ENCODE results near the gene ASCL2. TPM values are rescaled to one million over a fixed set of nuclear protein-coding genes. Genes with fewer than 3 reads are reported as not detected.
"Not testable (repeated sequence)": the region's sequence is repeated elsewhere in the genome, so short reads cannot be mapped to it uniquely, and the experiment has no call there.

The ASCL2 gene
- total RNA-seq, 1 experiment from 2014 or later, result 0.35 TPM

GRCh38 chr11:2237457-2238238 is 32.7 kb downstream of the ASCL2 start:
- peaks cover 5 to 11% of the 10 kb centered on the region in 2 experiments; a peak in 3 of 5 replicates for H3K9me3 Mint-ChIP-seq
- no peak overlapping the region for H3K27ac Mint-ChIP-seq
- H3K4me2 ChIP-seq (ENCODE audit: insufficient read depth, insufficient read length, low read length), result no peak overlapping the region
- no peak overlapping the region for H3K27ac ChIP-seq (ENCODE audit: insufficient read length, low read depth, low read length)
- no peak overlapping the region for H2BK5ac ChIP-seq (ENCODE audit: insufficient read length, low read length)
- no peak overlapping the region for H2AK5ac ChIP-seq (ENCODE audit: insufficient read length, low read length)
- H3K23me2 ChIP-seq (ENCODE audit: insufficient read length, low read depth, low read length, poor library complexity, severe bottlenecking), result no peaks in the 10 kb centered on the region
- H3K18ac ChIP-seq (ENCODE audit: insufficient read length, low read depth, low read length), result no peak overlapping the region
- no peak overlapping the region for H3K4ac ChIP-seq (ENCODE audit: low read depth, low read length)
- no peak overlapping the region for H2BK20ac ChIP-seq (ENCODE audit: low read depth, low read length, poor library complexity, severe bottlenecking)
- H3K23ac ChIP-seq (ENCODE audit: insufficient read length, low read depth, low read length), result no peak overlapping the region
- no peak overlapping the region for H3K56ac ChIP-seq (ENCODE audit: insufficient read length, low read depth, low read length)
- peak overlapping the region in 1 of 2 experiments; percentile 3; a peak in 2 of 5 replicates for H3K4me3 Mint-ChIP-seq
- H4K5ac ChIP-seq (ENCODE audit: insufficient read length, low read depth, low read length), result no peak overlapping the region
- no peak overlapping the region for H3K14ac ChIP-seq (ENCODE audit: insufficient read depth, low read length)
- no peaks in the 10 kb centered on the region for H4K20me1 ChIP-seq (ENCODE audit: control insufficient read depth, insufficient read depth, insufficient read length)
- no peak overlapping the region for H3K9ac ChIP-seq (ENCODE audit: extremely low read depth, insufficient read length, low read length)
- no peak overlapping the region for H3T11ph ChIP-seq (ENCODE audit: low read length)
- no peaks in the 10 kb centered on the region for H3K9me3 ChIP-seq (ENCODE audit: control insufficient read depth, low read depth, low read length)
- H3K4me1 Mint-ChIP-seq, result peaks cover 9 to 10% of the 10 kb centered on the region in 2 experiments
- H3K79me2 ChIP-seq (ENCODE audit: insufficient read depth, low read length), result no peaks in the 10 kb centered on the region
- H3K27me3 ChIP-seq (ENCODE audit: insufficient read depth, low read length), result no peaks in the 10 kb centered on the region; the same call in 1 of the 2 replicates
- no peak overlapping the region for H4K8ac ChIP-seq (replicated peaks; ENCODE audit: insufficient read length, low read depth, low read length)
- DNase-seq, result no peak
- H3K36me3 Mint-ChIP-seq (ENCODE audit: insufficient read depth in 1 of 3, low read depth in 3 of 3), result no peaks in the 10 kb centered on the region; a peak in 1 of 7 replicates
- H2AFZ ChIP-seq (ENCODE audit: low read length), result no peak overlapping the region
- no peak overlapping the region for H2BK15ac ChIP-seq (ENCODE audit: low read depth, low read length)
- WGBS (ENCODE audit: extremely low coverage, insufficient read length, low lambda C conversion rate), result no CpG with 5 or more reads among the region's 22 CpGs
- H2BK120ac ChIP-seq (ENCODE audit: low read depth, low read length, poor library complexity, severe bottlenecking), result no peak overlapping the region
- peaks cover 67% of the 10 kb centered on the region for H3K27me3 Mint-ChIP-seq (ENCODE audit: low read depth)
- H4K91ac ChIP-seq (ENCODE audit: insufficient read length, low read depth, low read length), result no peak overlapping the region
- H3K4me1 ChIP-seq (ENCODE audit: insufficient read depth, low read length), result no peaks in the 10 kb centered on the region
- H2BK12ac ChIP-seq (ENCODE audit: insufficient read length, low read depth, low read length), result no peak overlapping the region
- TF ChIP-seq, protein P1, sequence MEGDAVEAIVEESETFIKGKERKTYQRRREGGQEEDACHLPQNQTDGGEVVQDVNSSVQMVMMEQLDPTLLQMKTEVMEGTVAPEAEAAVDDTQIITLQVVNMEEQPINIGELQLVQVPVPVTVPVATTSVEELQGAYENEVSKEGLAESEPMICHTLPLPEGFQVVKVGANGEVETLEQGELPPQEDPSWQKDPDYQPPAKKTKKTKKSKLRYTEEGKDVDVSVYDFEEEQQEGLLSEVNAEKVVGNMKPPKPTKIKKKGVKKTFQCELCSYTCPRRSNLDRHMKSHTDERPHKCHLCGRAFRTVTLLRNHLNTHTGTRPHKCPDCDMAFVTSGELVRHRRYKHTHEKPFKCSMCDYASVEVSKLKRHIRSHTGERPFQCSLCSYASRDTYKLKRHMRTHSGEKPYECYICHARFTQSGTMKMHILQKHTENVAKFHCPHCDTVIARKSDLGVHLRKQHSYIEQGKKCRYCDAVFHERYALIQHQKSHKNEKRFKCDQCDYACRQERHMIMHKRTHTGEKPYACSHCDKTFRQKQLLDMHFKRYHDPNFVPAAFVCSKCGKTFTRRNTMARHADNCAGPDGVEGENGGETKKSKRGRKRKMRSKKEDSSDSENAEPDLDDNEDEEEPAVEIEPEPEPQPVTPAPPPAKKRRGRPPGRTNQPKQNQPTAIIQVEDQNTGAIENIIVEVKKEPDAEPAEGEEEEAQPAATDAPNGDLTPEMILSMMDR (conservative IDR thresholded peaks at IDR 0.05), result no peak
- H3K79me1 ChIP-seq (ENCODE audit: insufficient read depth, low read depth, low read length, poor library complexity, severe bottlenecking), result no peaks in the 10 kb centered on the region

- not testable (repeated sequence) for H3K9ac ChIP-seq (ENCODE audit: extremely low read depth, insufficient read length, low read length); H3K27ac ChIP-seq (ENCODE audit: insufficient read length, low read depth, low read length); H2AFZ ChIP-seq (ENCODE audit: low read length); H3K18ac ChIP-seq (ENCODE audit: insufficient read length, low read depth, low read length); H2AK5ac ChIP-seq (ENCODE audit: insufficient read length, low read length); H3K27me3 ChIP-seq (ENCODE audit: insufficient read depth, low read length); H4K91ac ChIP-seq (ENCODE audit: insufficient read length, low read depth, low read length); H2BK20ac ChIP-seq (ENCODE audit: low read depth, low read length, poor library complexity, severe bottlenecking); H4K5ac ChIP-seq (ENCODE audit: insufficient read length, low read depth, low read length); H3K23ac ChIP-seq (ENCODE audit: insufficient read length, low read depth, low read length); H3K4ac ChIP-seq (ENCODE audit: low read depth, low read length); H3K9me3 ChIP-seq (ENCODE audit: control insufficient read depth, low read depth, low read length); H3K4me3 Mint-ChIP-seq; H3K4me1 ChIP-seq (ENCODE audit: insufficient read depth, low read length); H3K79me2 ChIP-seq (ENCODE audit: insufficient read depth, low read length); H3K79me1 ChIP-seq (ENCODE audit: insufficient read depth, low read depth, low read length, poor library complexity, severe bottlenecking); H3K36me3 Mint-ChIP-seq (ENCODE audit: insufficient read depth in 1 of 3, low read depth in 3 of 3); H4K20me1 ChIP-seq (ENCODE audit: control insufficient read depth, insufficient read depth, insufficient read length); DNase-seq; H3T11ph ChIP-seq (ENCODE audit: low read length); H2BK120ac ChIP-seq (ENCODE audit: low read depth, low read length, poor library complexity, severe bottlenecking); H2BK12ac ChIP-seq (ENCODE audit: insufficient read length, low read depth, low read length); H2BK15ac ChIP-seq (ENCODE audit: low read depth, low read length); H3K4me2 ChIP-seq (ENCODE audit: insufficient read depth, insufficient read length, low read length); H3K14ac ChIP-seq (ENCODE audit: insufficient read depth, low read length); H2BK5ac ChIP-seq (ENCODE audit: insufficient read length, low read length); H3K23me2 ChIP-seq (ENCODE audit: insufficient read length, low read depth, low read length, poor library complexity, severe bottlenecking); H4K8ac ChIP-seq (replicated peaks; ENCODE audit: insufficient read length, low read depth, low read length); H3K56ac ChIP-seq (ENCODE audit: insufficient read length, low read depth, low read length)
- Mint-ChIP-seq H3K4me1 (peaks cover 9 to 10% of the 10 kb centered on the region in 2 experiments), H3K27me3 (ENCODE audit: low read depth) (peaks cover 74% of the 10 kb centered on the region), H3K27ac (peak overlapping the region in 1 of 3 experiments; percentile 23; a peak in 2 of 7 replicates), H3K9me3 (peaks cover 5 to 11% of the 10 kb centered on the region in 2 experiments; a peak in 3 of 5 replicates)
- no CpG with 5 or more reads among the region's 23 CpGs for WGBS (ENCODE audit: extremely low coverage, insufficient read length, low lambda C conversion rate)
Observed at GRCh38 chr11:2236381-2237134, 33.8 kb downstream of the ASCL2 start.

All from H9 (cell line).